ENCODE measurements around the gene ADCY10. TPM values are rescaled to one million over a fixed set of nuclear protein-coding genes. Genes with fewer than 3 reads are reported as not detected.
"Not testable (repeated sequence)": the region's sequence is repeated elsewhere in the genome, so short reads cannot be mapped to it uniquely, and the experiment has no call there.

Gene ADCY10
- total RNA-seq, 1 donor from 2014 or later, result 0.27 TPM

- DNase-seq (ENCODE audit: low read depth) (no peak), FAIRE-seq (no peak)
- TF ChIP-seq EZH2 (IDR thresholded peaks at IDR 0.05; ENCODE audit: insufficient read depth, low read length), result no peak
- TF ChIP-seq, protein P1, sequence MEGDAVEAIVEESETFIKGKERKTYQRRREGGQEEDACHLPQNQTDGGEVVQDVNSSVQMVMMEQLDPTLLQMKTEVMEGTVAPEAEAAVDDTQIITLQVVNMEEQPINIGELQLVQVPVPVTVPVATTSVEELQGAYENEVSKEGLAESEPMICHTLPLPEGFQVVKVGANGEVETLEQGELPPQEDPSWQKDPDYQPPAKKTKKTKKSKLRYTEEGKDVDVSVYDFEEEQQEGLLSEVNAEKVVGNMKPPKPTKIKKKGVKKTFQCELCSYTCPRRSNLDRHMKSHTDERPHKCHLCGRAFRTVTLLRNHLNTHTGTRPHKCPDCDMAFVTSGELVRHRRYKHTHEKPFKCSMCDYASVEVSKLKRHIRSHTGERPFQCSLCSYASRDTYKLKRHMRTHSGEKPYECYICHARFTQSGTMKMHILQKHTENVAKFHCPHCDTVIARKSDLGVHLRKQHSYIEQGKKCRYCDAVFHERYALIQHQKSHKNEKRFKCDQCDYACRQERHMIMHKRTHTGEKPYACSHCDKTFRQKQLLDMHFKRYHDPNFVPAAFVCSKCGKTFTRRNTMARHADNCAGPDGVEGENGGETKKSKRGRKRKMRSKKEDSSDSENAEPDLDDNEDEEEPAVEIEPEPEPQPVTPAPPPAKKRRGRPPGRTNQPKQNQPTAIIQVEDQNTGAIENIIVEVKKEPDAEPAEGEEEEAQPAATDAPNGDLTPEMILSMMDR (IDR thresholded peaks at IDR 0.05; ENCODE audit: insufficient read depth, low read depth, low read length), result no peak
- Mint-ChIP-seq H3K27me3 (ENCODE audit: low read depth, unreplicated experiment) (peaks cover 3% of the 10 kb centered on the region), H3K4me3 (ENCODE audit: unreplicated experiment) (no peak overlapping the region), H3K36me3 (ENCODE audit: low read depth, unreplicated experiment) (peaks cover 4% of the 10 kb centered on the region), H3K9me3 (ENCODE audit: unreplicated experiment) (peaks cover 3% of the 10 kb centered on the region), H3K27ac (ENCODE audit: unreplicated experiment) (no peak overlapping the region), H3K4me1 (ENCODE audit: low read depth, unreplicated experiment) (no peaks in the 10 kb centered on the region)
- Histone ChIP-seq H3K4me1 (ENCODE audit: insufficient read depth, low read length) (no peaks in the 10 kb centered on the region), H2AFZ (ENCODE audit: low read depth, low read length) (no peak overlapping the region), H3K36me3 (ENCODE audit: insufficient read depth, low read length) (no peaks in the 10 kb centered on the region), H3K9me3 (ENCODE audit: insufficient read depth, low read depth, low read length) (no peaks in the 10 kb centered on the region), H3K4me2 (ENCODE audit: low read length) (no peak overlapping the region), H3K27me3 (ENCODE audit: insufficient read depth, low read length) (no peaks in the 10 kb centered on the region), H4K20me1 (ENCODE audit: insufficient read depth, low read length) (no peaks in the 10 kb centered on the region), H3K79me2 (ENCODE audit: insufficient read depth, low read length) (no peaks in the 10 kb centered on the region), H3K4me3 (ENCODE audit: insufficient read depth, low read depth, low read length) (no peak overlapping the region), H3K27ac (ENCODE audit: low read depth, low read length) (no peak overlapping the region), H3K9ac (ENCODE audit: low read length) (no peak overlapping the region)
Measured at GRCh38 chr1:167863921-167864279, 50.0 kb downstream of the ADCY10 start.

- not testable (repeated sequence) for DNase-seq (ENCODE audit: low read depth); H3K4me3 Mint-ChIP-seq (ENCODE audit: unreplicated experiment); H3K27me3 ChIP-seq (ENCODE audit: insufficient read depth, low read length); H3K36me3 ChIP-seq (ENCODE audit: insufficient read depth, low read length); H3K9me3 Mint-ChIP-seq (ENCODE audit: unreplicated experiment); H4K20me1 ChIP-seq (ENCODE audit: insufficient read depth, low read length); H2AFZ ChIP-seq (ENCODE audit: low read depth, low read length); H3K9me3 ChIP-seq (ENCODE audit: insufficient read depth, low read depth, low read length); H3K4me3 ChIP-seq (ENCODE audit: insufficient read depth, low read depth, low read length); FAIRE-seq; H3K4me1 ChIP-seq (ENCODE audit: insufficient read depth, low read length); H3K9ac ChIP-seq (ENCODE audit: low read length); H3K36me3 Mint-ChIP-seq (ENCODE audit: low read depth, unreplicated experiment); H3K79me2 ChIP-seq (ENCODE audit: insufficient read depth, low read length); H3K27ac ChIP-seq (ENCODE audit: low read depth, low read length); H3K4me1 Mint-ChIP-seq (ENCODE audit: low read depth, unreplicated experiment); H3K27me3 Mint-ChIP-seq (ENCODE audit: low read depth, unreplicated experiment); H3K4me2 ChIP-seq (ENCODE audit: low read length)
- H3K27ac Mint-ChIP-seq (ENCODE audit: unreplicated experiment), result peak overlapping the region; percentile 29
Measured at GRCh38 chr1:167863191-167863920, 50.6 kb downstream of the ADCY10 start.

- FAIRE-seq (no peak), DNase-seq (ENCODE audit: low read depth) (peak; percentile 41)
- H3K27ac Mint-ChIP-seq (ENCODE audit: unreplicated experiment), result peak overlapping the region; percentile 29
- H3K9me3 Mint-ChIP-seq (ENCODE audit: unreplicated experiment), result peaks cover 3% of the 10 kb centered on the region
- H3K36me3 ChIP-seq (ENCODE audit: insufficient read depth, low read length), result no peaks in the 10 kb centered on the region
- H3K27me3 Mint-ChIP-seq (ENCODE audit: low read depth, unreplicated experiment), result peaks cover 3% of the 10 kb centered on the region
- no peak overlapping the region for H3K9ac ChIP-seq (ENCODE audit: low read length)
- no peaks in the 10 kb centered on the region for H4K20me1 ChIP-seq (ENCODE audit: insufficient read depth, low read length)
- no peak overlapping the region for H3K4me3 Mint-ChIP-seq (ENCODE audit: unreplicated experiment)
- no peak overlapping the region for H3K4me3 ChIP-seq (ENCODE audit: insufficient read depth, low read depth, low read length)
- no peak overlapping the region for H3K27ac ChIP-seq (ENCODE audit: low read depth, low read length)
- H2AFZ ChIP-seq (ENCODE audit: low read depth, low read length), result no peak overlapping the region
- H3K4me1 Mint-ChIP-seq (ENCODE audit: low read depth, unreplicated experiment), result no peaks in the 10 kb centered on the region
- H3K27me3 ChIP-seq (ENCODE audit: insufficient read depth, low read length), result no peaks in the 10 kb centered on the region
- H3K79me2 ChIP-seq (ENCODE audit: insufficient read depth, low read length), result no peaks in the 10 kb centered on the region
- peaks cover 4% of the 10 kb centered on the region for H3K36me3 Mint-ChIP-seq (ENCODE audit: low read depth, unreplicated experiment)
- peak overlapping the region; percentile 10 for H3K4me2 ChIP-seq (ENCODE audit: low read length)
- TF ChIP-seq EZH2 (IDR thresholded peaks at IDR 0.05; ENCODE audit: insufficient read depth, low read length), result no peak
- TF ChIP-seq, protein P1 (IDR thresholded peaks at IDR 0.05; ENCODE audit: insufficient read depth, low read depth, low read length), result no peak
- no peaks in the 10 kb centered on the region for H3K9me3 ChIP-seq (ENCODE audit: insufficient read depth, low read depth, low read length)
- H3K4me1 ChIP-seq (ENCODE audit: insufficient read depth, low read length), result no peaks in the 10 kb centered on the region
Measured at GRCh38 chr1:167862432-167863076, 51.4 kb downstream of the ADCY10 start.
